ENCODE data around the gene CPAMD8. TPM values are rescaled to one million over a fixed set of nuclear protein-coding genes. Genes with fewer than 3 reads are reported as not detected.

The CPAMD8 gene
- total RNA-seq, result 0.23 and 0.59 TPM in 2 replicates

DNA sequence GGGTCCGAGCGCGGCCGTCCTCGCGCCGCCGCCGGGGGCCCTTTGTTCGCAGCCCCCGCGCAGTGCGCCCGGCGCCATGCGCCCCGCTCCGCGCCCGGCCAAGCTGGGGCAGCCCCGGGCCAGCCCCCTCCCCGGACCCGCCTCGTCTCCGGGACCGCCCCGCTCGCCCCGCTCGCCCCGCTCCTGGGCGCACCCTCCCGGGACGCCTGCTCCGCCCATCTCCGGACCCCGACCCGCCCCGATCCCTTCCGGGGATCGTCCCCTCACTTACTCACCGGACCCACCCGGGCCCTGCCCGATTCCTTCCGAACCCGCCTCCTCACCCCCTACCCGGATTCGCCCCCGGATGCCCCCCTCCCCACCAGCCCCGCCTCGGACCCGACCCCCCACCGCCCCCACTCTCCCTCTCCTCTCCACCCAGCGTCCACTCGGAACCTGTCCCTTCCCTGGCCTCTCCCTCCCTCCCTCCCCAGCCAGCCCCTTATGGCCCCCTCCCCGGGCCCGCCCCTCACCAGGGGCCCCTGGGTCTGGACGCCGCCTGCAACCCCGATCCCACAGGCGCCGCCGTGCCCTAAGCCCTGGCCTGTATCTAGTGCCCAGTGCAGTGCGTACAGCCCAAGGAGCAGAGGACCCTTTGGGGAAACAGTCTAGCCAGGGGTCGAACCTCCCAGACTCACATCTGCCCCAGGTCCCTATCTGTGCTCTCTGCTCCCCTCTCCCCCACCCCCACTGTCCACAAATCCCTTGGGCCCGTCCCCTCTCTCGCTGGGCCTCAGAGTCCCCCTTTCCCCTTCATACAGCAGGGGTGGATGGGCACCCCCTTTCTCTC lies at the start of gene CPAMD8:
TSS of gene CPAMD8 (minus strand) at position 105 of the 829 bp plus-strand sequence. CDS start 168 bp downstream, outside the sequence.

DNA sequence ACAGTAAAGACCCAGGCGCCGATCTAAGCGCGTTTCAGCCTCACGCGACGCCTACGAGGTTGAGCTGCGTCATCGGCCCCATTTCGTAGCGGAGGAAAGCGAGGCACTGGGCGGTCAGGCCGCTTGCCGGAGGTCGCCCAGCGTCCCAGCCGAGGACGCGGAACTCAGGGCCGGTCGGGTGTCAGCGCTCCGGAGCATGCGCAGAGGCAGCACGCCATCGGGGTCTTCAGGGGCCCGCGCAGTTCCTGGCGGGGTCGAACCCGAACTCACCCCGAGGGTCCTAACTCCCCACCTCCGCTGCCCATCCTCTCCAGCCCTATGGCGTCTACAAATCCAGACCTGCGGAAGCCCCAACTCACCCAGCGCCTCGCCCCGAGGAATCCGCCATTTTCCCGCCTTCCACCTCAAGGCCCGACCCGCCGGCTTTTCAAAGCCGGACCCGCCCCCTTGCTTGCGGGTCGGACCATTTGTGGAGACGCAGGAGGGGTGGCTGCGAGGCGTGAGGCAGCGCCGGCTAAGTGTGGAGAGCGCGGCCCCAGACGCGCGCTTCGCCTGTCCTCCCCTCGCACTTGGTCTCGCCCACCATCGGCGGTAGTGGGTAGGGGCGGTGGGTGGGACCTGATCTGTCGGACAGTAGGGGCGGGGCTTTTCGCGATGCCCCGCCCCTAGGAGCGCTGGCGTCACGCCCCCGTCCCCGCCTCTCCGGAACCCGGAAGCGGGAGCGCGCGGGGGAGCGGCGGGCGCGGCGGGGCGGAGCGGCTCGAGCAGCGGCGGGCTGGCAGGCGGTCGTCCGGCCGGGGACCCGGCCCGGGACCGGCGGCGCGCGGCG lies 48.6 kb upstream of the CPAMD8 start, which contains the start of the genes HAUS8 and MYO9B:
TSS of gene HAUS8 (minus strand) at position 418 of the 829 bp plus-strand sequence. CDS start at position 388, 30 bp downstream.
TSS of gene MYO9B (plus strand) at position 743 of the 829 bp plus-strand sequence. CDS start 25,941 bp downstream, outside the sequence.

DNA sequence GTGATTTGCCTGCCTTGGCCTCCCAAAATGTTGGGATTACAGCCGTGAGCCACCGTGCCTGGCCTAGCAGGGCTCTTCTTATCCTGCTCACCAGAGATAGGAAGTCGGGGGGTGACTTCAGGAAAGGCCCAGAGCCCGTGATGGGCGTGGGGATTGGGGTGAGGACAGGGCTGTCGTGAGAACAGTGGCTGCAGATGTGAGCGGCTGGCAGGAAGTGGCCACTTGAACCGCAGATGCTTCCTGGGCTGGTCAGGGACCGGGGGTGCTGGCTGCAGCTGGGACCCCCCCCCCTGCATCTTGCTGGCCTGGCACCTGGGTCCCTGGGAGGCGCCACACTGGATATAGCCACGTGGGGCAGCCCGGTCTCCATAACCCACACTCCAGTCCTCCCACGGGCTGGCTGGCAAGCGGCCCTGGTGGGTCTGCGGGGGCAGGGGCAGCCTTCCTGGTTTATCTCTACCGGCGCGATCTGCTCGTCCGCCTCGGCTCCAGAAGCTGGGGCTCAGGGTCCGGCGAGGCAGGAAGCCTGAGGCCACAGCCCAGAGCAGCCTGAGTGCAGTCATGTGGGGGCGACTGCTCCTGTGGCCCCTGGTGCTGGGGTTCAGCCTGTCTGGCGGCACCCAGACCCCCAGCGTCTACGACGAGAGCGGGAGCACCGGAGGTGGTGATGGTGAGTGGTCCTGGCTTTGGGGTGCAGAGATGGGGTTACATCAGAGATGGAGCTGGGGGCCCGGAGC lies 137.8 kb downstream of the CPAMD8 start, which contains the start of gene F2RL3:
TSS of gene F2RL3 (plus strand) at position 371 of the 737 bp plus-strand sequence. CDS start at position 562, 191 bp downstream.

Other genes starting within 250 kb of the CPAMD8 start
- 22.6 and 60.9 TPM in 2 replicates for gene SIN3B, start 197.4 kb downstream of the CPAMD8 start, total RNA-seq
- not detected in 2 replicates for gene F2RL3, start 137.8 kb downstream of the CPAMD8 start, total RNA-seq
- 1.8 and 2.8 TPM in 2 replicates for gene HAUS8, start 48.6 kb upstream of the CPAMD8 start, total RNA-seq
- gene MYO9B, start 49.0 kb upstream of the CPAMD8 start, total RNA-seq, result 75.4 and 148 TPM in 2 replicates
- 16.6 and 19.0 TPM in 2 replicates for gene USE1, start 188.5 kb upstream of the CPAMD8 start, total RNA-seq
- gene OCEL1, start 199.4 kb upstream of the CPAMD8 start, total RNA-seq, result 4.3 and 5.3 TPM in 2 replicates
- gene NR2F6, start 219.1 kb upstream of the CPAMD8 start, total RNA-seq, result 44.4 and 54.9 TPM in 2 replicates
- gene USHBP1, start 237.9 kb upstream of the CPAMD8 start, total RNA-seq, result 0.05 TPM in 1 of 2 replicates, not detected in the other
- 75.2 and 78.1 TPM in 2 replicates for gene BABAM1, start 240.6 kb upstream of the CPAMD8 start, total RNA-seq